WTC11 (cell line): ENCODE results near the gene ITGA6. TPM values are rescaled to one million over a fixed set of nuclear protein-coding genes. Genes with fewer than 3 reads are reported as not detected.
"Not testable (repeated sequence)": the region's sequence is repeated elsewhere in the genome, so short reads cannot be mapped to it uniquely, and the experiment has no call there.

Experiments
- ATAC-seq: fragments of 200-7000 bp; cut with Tn5 transposase; 2 replicates; pipeline ENCODE4 v1.10.0; 2021; ENCODE audit warnings: mild to moderate bottlenecking, moderate library complexity
- CTCF ChIA-PET: fragments of 300-600 bp; sonication (Branson Sonifier 250); formaldehyde crosslinking; loops from one replicate; lab custom pipeline; 2021; ENCODE audit warnings: antibody characterized with exemption; lab: Charles Lee
- POLR2A ChIA-PET: fragments of 350-600 bp; sonication (Branson Sonifier 250); formaldehyde crosslinking; loops from one replicate; lab custom pipeline; 2021; ENCODE audit warnings: antibody characterized with exemption; lab: Charles Lee
- DNase-seq: peaks from one replicate; pipeline ENCODE4 v3.0.0; 2021; ENCODE audit warnings: low spot score
- H3K27ac Mint-ChIP-seq: 2 replicates; pipeline ENCODE4 v1.8.0; 2021; ENCODE audit warnings: mixed read lengths
- H3K27me3 Mint-ChIP-seq: 2 replicates; pipeline ENCODE4 v1.8.0; 2021; ENCODE audit warnings: low read depth, mild to moderate bottlenecking, moderate library complexity, mixed read lengths
- H3K36me3 Mint-ChIP-seq: 2 replicates; pipeline ENCODE4 v1.8.0; 2021; ENCODE audit warnings: mixed read lengths
- H3K4me1 Mint-ChIP-seq: 2 replicates; pipeline ENCODE4 v1.8.0; 2022; ENCODE audit warnings: mixed read lengths
- H3K4me3 Mint-ChIP-seq: 2 replicates; pipeline ENCODE4 v1.8.0; 2021; ENCODE audit warnings: mild to moderate bottlenecking, moderate library complexity, mixed read lengths
- H3K9me3 Mint-ChIP-seq: 2 replicates; pipeline ENCODE4 v1.8.0; 2021; ENCODE audit warnings: mixed read lengths
- AFF4 ChIP-seq: sonication (generic); formaldehyde crosslinking; IDR thresholded peaks from 2 replicates; pipeline ENCODE4 v1.8.1; 2023; ENCODE audit warnings: mild to moderate bottlenecking, missing genetic modification reagents, borderline replicate concordance
- ATF1 ChIP-seq: sonication (generic); formaldehyde crosslinking; IDR thresholded peaks from 2 replicates; pipeline ENCODE4 v1.8.1; 2023; ENCODE audit warnings: mild to moderate bottlenecking, moderate library complexity, missing genetic modification reagents
- ATF3 ChIP-seq: sonication (generic); formaldehyde crosslinking; conservative IDR thresholded peaks from 2 replicates; pipeline ENCODE4 v1.8.1; 2022; ENCODE audit warnings: mild to moderate bottlenecking, missing genetic modification reagents
- CTCF ChIP-seq: fragments of 200-600 bp; IDR thresholded peaks from 2 replicates; pipeline ENCODE4 v1.8.0; 2022; ENCODE audit warnings: antibody characterized with exemption
- ETV6 ChIP-seq: sonication (generic); formaldehyde crosslinking; IDR thresholded peaks from 2 replicates; pipeline ENCODE4 v1.8.1; 2022; ENCODE audit warnings: mild to moderate bottlenecking, missing genetic modification reagents
- FOXP4 ChIP-seq: sonication (generic); formaldehyde crosslinking; IDR thresholded peaks from 2 replicates; pipeline ENCODE4 v1.8.0; 2022; ENCODE audit warnings: mild to moderate bottlenecking, missing genetic modification reagents
- GRHL2 ChIP-seq: fragments of 250-450 bp; sonication (Bioruptor Pico); IDR thresholded peaks from 2 replicates; pipeline ENCODE4 v1.8.0; 2022; ENCODE audit warnings: mild to moderate bottlenecking, moderate library complexity; ENCODE audit not compliant: insufficient replicate concordance, severe bottlenecking
- SMAD3 ChIP-seq: sonication (generic); formaldehyde crosslinking; IDR thresholded peaks from 2 replicates; pipeline ENCODE4 v1.8.0; 2022; ENCODE audit warnings: missing genetic modification reagents, mild to moderate bottlenecking, borderline replicate concordance
- ZNF121 ChIP-seq: sonication (generic); formaldehyde crosslinking; IDR thresholded peaks from 2 replicates; pipeline ENCODE4 v1.8.0; 2023; ENCODE audit warnings: missing genetic modification reagents
- ZNF219 ChIP-seq: sonication (generic); formaldehyde crosslinking; IDR thresholded peaks from 2 replicates; pipeline ENCODE4 v1.8.0; 2023; ENCODE audit warnings: missing genetic modification reagents, mild to moderate bottlenecking, borderline replicate concordance
- ZNF396 ChIP-seq: fragments of 250-450 bp; sonication (Bioruptor Pico); IDR thresholded peaks from 2 replicates; pipeline ENCODE4 v1.8.0; 2021; ENCODE audit warnings: mild to moderate bottlenecking, moderate library complexity, borderline replicate concordance
- total RNA-seq: library from RNA; stranded (reverse); gene quantifications from 3 replicates; pipeline ENCODE4 v1.2.3, GENCODE V29; 2021
- TF ChIP-seq, protein P1 (sequence below): sonication (generic); formaldehyde crosslinking; IDR thresholded peaks from 2 replicates; pipeline ENCODE4 v1.8.1; 2022; ENCODE audit warnings: missing genetic modification reagents, borderline replicate concordance

ITGA6 gene
- total RNA-seq, 1 experiment from 2014 or later = 83.6 TPM

- TF ChIP-seq AFF4 (no peak), ZNF396 (CRISPR knock-in tag) (no peak), ATF3 (CRISPR knock-in tag) (no peak), ATF1 (CRISPR knock-in tag) (no peak), ZNF219 (CRISPR knock-in tag) (no peak), SMAD3 (CRISPR knock-in tag) (no peak)
- TF ChIP-seq, protein P1, sequence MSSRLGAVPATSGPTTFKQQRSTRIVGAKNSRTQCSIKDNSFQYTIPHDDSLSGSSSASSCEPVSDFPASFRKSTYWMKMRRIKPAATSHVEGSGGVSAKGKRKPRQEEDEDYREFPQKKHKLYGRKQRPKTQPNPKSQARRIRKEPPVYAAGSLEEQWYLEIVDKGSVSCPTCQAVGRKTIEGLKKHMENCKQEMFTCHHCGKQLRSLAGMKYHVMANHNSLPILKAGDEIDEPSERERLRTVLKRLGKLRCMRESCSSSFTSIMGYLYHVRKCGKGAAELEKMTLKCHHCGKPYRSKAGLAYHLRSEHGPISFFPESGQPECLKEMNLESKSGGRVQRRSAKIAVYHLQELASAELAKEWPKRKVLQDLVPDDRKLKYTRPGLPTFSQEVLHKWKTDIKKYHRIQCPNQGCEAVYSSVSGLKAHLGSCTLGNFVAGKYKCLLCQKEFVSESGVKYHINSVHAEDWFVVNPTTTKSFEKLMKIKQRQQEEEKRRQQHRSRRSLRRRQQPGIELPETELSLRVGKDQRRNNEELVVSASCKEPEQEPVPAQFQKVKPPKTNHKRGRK (CRISPR knock-in tag) = no peak
Observed at GRCh38 chr2:172525601-172526000, 98.2 kb downstream of the ITGA6 start (continued).

DNA sequence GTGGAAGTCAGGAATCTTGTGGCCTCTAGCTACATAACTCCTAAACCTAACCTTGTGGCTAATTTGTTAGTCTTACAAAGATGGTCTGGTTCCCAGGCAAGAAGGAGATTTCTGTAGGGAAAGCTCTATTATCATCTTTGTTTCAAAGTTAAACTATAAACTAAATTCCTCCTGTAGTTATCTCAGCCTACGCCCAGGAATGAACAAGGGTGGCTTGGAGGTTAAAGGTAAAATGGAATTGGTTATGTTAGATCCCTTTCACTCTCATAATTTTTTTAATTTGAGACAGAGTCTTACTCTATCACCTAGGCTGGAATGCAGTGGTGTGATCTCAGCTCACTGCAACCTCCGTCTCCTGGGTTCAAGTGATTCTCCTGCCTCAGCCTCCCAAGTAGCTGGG is 103.9 kb downstream of the ITGA6 start:
- CTCF ChIA-PET = no interaction called here
- no peak overlapping the region for H3K4me3 Mint-ChIP-seq
- H3K4me1 Mint-ChIP-seq = peaks cover 36% of the 10 kb centered on the region
- H3K27ac Mint-ChIP-seq = no peak overlapping the region
- H3K36me3 Mint-ChIP-seq = peaks cover 66% of the 10 kb centered on the region
- POLR2A ChIA-PET = no interaction called here
- no peak for DNase-seq
- ATAC-seq = no peak
- H3K27me3 Mint-ChIP-seq = peaks cover 2% of the 10 kb centered on the region; the same call in 1 of the 2 replicates
- H3K9me3 Mint-ChIP-seq = peaks cover 66% of the 10 kb centered on the region
- TF ChIP-seq GRHL2 (no peak), CTCF (no peak), FOXP4 (CRISPR knock-in tag) (no peak), ETV6 (CRISPR knock-in tag) (no peak)

DNA sequence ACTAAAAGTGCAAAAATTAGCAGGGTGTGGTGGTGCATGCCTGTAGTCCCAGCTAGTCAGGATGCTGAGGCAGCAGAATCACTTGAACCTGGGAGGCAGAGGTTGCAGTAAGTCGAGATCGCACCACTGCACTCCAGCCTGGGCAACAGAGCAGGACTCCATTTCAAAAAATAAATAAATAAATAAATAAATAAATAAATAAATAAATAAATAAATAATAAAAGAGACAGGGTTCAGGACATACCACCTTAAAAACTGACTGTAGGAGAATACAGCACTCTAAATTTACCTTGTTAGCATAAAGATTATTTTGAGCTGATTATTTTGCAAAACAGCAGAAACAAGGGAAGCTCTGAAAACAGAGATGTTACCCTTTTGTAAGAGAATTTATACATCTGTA is 105.1 kb downstream of the ITGA6 start:
- TF ChIP-seq ZNF121 (CRISPR knock-in tag) = 0 out of 2 replicates have a peak, but pooled peaks have one; percentile 23
- TF ChIP-seq, all 79 proteins: peak for 1; not testable (repeated sequence) for 78
- DNase-seq, POLR2A ChIA-PET, H3K27me3 Mint-ChIP-seq, H3K4me3 Mint-ChIP-seq, H3K27ac Mint-ChIP-seq, ATAC-seq: not testable (repeated sequence)
- Mint-ChIP-seq H3K4me1 (peaks cover 36% of the 10 kb centered on the region), H3K9me3 (peaks cover 65% of the 10 kb centered on the region), H3K36me3 (peaks cover 66% of the 10 kb centered on the region)
- CTCF ChIA-PET = interaction anchor here (3.0 kb wide), 1 partner anchor 142 kb away, joined by 11 read pairs; no protein-coding TSS in a partner anchor
